ENCODE data around the gene EPB41L1.

The EPB41L1 gene

GRCh38 chr20:36275441-36276189 lies 121.1 kb downstream of the EPB41L1 start:
- DNase-seq (ENCODE audit: low read depth in 2 of 2): no peak

GRCh38 chr20:36277546-36277945 lies 123.0 kb downstream of the EPB41L1 start:
- DNase-seq (ENCODE audit: low read depth in 2 of 2): no peak

GRCh38 chr20:36279362-36279761 lies 124.8 kb downstream of the EPB41L1 start:
- no peak for DNase-seq (ENCODE audit: low read depth in 2 of 2)

GRCh38 chr20:36279776-36280175 lies 125.2 kb downstream of the EPB41L1 start:
- no peak for DNase-seq (ENCODE audit: low read depth in 2 of 2)

- DNase-seq (ENCODE audit: low read depth in 2 of 2): no peak
Observed at GRCh38 chr20:36281785-36282380, 127.3 kb downstream of the EPB41L1 start.
